SKM-1 (cell line): ENCODE data around the gene YJEFN3.

Experiments
- DNase-seq: peaks from one replicate; lab custom pipeline; 2025; ENCODE audit not compliant: unreplicated experiment; lab: John Stamatoyannopoulos, UW

YJEFN3 gene

GRCh38 chr19:19550972-19551852, 22.5 kb downstream of the YJEFN3 start:
- DNase-seq, result no peak

- no peak for DNase-seq
These were observed 23.1 kb downstream of the YJEFN3 start for GRCh38 chr19:19551853-19552192.

- DNase-seq, result no peak
These were observed 24.1 kb downstream of the YJEFN3 start for GRCh38 chr19:19552798-19553197.

GRCh38 chr19:19553670-19554069, 25.0 kb downstream of the YJEFN3 start:
- DNase-seq, result no peak

- DNase-seq, result peak; percentile 32
These were observed 25.6 kb downstream of the YJEFN3 start for GRCh38 chr19:19554074-19555023.

- no peak for DNase-seq
These were observed 29.3 kb downstream of the YJEFN3 start for GRCh38 chr19:19558055-19558454.

- DNase-seq, result no peak
These were observed 29.9 kb downstream of the YJEFN3 start for GRCh38 chr19:19558636-19559035.

GRCh38 chr19:19559931-19560330, 31.2 kb downstream of the YJEFN3 start:
- no peak for DNase-seq

GRCh38 chr19:19561946-19562664, 33.4 kb downstream of the YJEFN3 start:
- DNase-seq, result no peak

- DNase-seq, result no peak
These were observed 34.1 kb downstream of the YJEFN3 start for GRCh38 chr19:19562665-19563347.

GRCh38 chr19:19563348-19563848, 34.7 kb downstream of the YJEFN3 start:
- DNase-seq, result no peak

- DNase-seq, result no peak
These were observed 37.6 kb downstream of the YJEFN3 start for GRCh38 chr19:19566306-19566705.

- no peak for DNase-seq
These were observed 38.7 kb downstream of the YJEFN3 start for GRCh38 chr19:19567391-19567790.

- DNase-seq, result no peak
These were observed 40.4 kb downstream of the YJEFN3 start for GRCh38 chr19:19568802-19569756.

GRCh38 chr19:19570571-19570970, 41.9 kb downstream of the YJEFN3 start:
- no peak for DNase-seq

- DNase-seq, result no peak
These were observed 42.5 kb downstream of the YJEFN3 start for GRCh38 chr19:19571071-19571786.

- no peak for DNase-seq
These were observed 46.7 kb downstream of the YJEFN3 start for GRCh38 chr19:19575411-19575810.

GRCh38 chr19:19578252-19578651, 49.5 kb downstream of the YJEFN3 start:
- DNase-seq, result no peak
